Nephron progenitor cell (in vitro differentiated cells): ENCODE measurements around the gene XK.

Source experiments
- DNase-seq: peaks from one replicate; pipeline ENCODE4 v3.0.0; 2021
- H3K27ac Mint-ChIP-seq: 2 replicates; pipeline ENCODE4 v1.8.0; 2021; ENCODE audit warnings: mild to moderate bottlenecking, moderate library complexity, mixed read lengths
- H3K27me3 Mint-ChIP-seq: 2 replicates; pipeline ENCODE4 v1.8.0; 2021; ENCODE audit warnings: mild to moderate bottlenecking, low read depth, mixed read lengths; ENCODE audit not compliant: poor library complexity
- H3K36me3 Mint-ChIP-seq: 2 replicates; pipeline ENCODE4 v1.8.0; 2021; ENCODE audit warnings: low read depth, mixed read lengths
- H3K4me1 Mint-ChIP-seq: 2 replicates; pipeline ENCODE4 v1.8.0; 2021; ENCODE audit warnings: mixed read lengths
- H3K4me3 Mint-ChIP-seq: 2 replicates; pipeline ENCODE4 v1.8.0; 2021; ENCODE audit warnings: mild to moderate bottlenecking, moderate library complexity, mixed read lengths
- H3K9me3 Mint-ChIP-seq: 2 replicates; pipeline ENCODE4 v1.8.0; 2021; ENCODE audit warnings: mild to moderate bottlenecking, moderate library complexity, mixed read lengths
- TF ChIP-seq, protein P1 (sequence below): fragments of 200-600 bp; sonication (generic); IDR thresholded peaks from 2 replicates; pipeline ENCODE4 v1.5.0; 2021; ENCODE audit warnings: antibody characterized with exemption

The XK gene

DNA sequence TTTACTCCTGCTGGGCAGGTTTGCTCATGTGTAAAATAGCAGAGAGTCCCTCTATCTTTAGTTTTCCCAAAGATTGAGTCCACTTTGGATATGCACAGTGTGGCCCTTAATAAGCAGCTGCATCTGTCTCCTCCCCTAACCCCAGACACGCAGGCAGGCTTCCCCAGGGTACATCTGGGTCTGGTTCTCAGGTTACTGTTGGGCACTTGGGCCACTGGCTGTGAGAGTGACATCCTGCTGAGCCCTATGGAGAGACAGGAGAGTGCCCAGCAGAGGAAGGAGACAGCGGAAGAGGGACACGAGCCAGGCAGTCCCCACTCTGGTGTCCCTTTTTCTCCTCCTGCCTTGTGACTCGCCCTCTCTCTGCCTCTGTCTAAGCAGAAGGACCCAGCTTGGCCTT lies 16.0 kb downstream of the XK start:
- Mint-ChIP-seq H3K4me3 (no peak overlapping the region), H3K27me3 (peaks cover 3% of the 10 kb centered on the region), H3K4me1 (peaks cover 9% of the 10 kb centered on the region), H3K36me3 (no peaks in the 10 kb centered on the region), H3K9me3 (peaks cover 20% of the 10 kb centered on the region), H3K27ac (peak overlapping the region; percentile 79)
- DNase-seq, result peak; percentile 22
- TF ChIP-seq, protein P1, sequence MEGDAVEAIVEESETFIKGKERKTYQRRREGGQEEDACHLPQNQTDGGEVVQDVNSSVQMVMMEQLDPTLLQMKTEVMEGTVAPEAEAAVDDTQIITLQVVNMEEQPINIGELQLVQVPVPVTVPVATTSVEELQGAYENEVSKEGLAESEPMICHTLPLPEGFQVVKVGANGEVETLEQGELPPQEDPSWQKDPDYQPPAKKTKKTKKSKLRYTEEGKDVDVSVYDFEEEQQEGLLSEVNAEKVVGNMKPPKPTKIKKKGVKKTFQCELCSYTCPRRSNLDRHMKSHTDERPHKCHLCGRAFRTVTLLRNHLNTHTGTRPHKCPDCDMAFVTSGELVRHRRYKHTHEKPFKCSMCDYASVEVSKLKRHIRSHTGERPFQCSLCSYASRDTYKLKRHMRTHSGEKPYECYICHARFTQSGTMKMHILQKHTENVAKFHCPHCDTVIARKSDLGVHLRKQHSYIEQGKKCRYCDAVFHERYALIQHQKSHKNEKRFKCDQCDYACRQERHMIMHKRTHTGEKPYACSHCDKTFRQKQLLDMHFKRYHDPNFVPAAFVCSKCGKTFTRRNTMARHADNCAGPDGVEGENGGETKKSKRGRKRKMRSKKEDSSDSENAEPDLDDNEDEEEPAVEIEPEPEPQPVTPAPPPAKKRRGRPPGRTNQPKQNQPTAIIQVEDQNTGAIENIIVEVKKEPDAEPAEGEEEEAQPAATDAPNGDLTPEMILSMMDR, result no peak

DNA sequence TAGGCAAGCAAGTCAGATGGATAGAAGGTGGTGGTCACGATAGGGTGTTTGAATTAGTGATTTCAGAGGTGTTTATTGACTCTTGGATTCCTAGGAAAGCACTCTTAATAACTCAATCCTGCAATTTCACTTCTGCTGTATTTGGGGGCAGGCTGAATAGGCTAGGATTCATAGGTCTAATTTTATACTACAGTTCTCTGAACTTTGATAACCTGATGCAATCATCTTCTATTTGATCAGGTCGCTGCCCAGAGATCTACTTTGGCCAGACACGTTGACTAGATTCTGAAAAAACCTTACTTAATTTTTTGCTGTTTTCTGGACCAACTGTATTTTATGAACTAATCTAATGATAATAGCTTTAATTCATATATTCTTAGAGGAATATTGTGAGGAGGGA lies 26.4 kb downstream of the XK start:
- no peaks in the 10 kb centered on the region for H3K4me1 Mint-ChIP-seq
- peaks cover 26% of the 10 kb centered on the region for H3K9me3 Mint-ChIP-seq
- H3K27me3 Mint-ChIP-seq, result no peaks in the 10 kb centered on the region
- no peak for DNase-seq
- TF ChIP-seq, protein P1, result no peak
- no peak overlapping the region for H3K4me3 Mint-ChIP-seq
- H3K36me3 Mint-ChIP-seq, result peaks cover 8% of the 10 kb centered on the region
- no peak overlapping the region for H3K27ac Mint-ChIP-seq

DNA sequence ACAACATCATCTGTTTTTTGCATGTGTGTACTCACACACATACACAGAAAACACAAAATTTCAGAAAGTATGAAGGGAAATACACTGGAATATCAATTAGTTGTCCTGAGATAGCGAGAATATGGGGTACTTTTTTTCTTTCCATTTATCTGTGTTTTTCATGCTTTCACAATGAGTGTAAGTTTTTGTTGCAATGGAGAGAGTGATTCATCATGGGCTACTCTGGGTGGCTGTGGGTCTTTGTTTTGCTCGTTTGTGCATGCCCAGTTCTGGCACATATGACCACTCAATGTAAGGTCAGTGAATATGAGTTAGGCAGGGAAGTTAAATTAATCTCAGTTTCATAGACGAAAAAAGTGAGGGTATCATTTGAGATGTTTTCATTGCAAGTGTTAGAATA lies 26.9 kb downstream of the XK start:
- H3K27ac Mint-ChIP-seq, result no peak overlapping the region
- no peak for DNase-seq
- H3K9me3 Mint-ChIP-seq, result peaks cover 26% of the 10 kb centered on the region
- H3K4me3 Mint-ChIP-seq, result no peak overlapping the region
- peaks cover 8% of the 10 kb centered on the region for H3K36me3 Mint-ChIP-seq
- no peaks in the 10 kb centered on the region for H3K4me1 Mint-ChIP-seq
- no peaks in the 10 kb centered on the region for H3K27me3 Mint-ChIP-seq
- TF ChIP-seq, protein P1, result no peak

DNA sequence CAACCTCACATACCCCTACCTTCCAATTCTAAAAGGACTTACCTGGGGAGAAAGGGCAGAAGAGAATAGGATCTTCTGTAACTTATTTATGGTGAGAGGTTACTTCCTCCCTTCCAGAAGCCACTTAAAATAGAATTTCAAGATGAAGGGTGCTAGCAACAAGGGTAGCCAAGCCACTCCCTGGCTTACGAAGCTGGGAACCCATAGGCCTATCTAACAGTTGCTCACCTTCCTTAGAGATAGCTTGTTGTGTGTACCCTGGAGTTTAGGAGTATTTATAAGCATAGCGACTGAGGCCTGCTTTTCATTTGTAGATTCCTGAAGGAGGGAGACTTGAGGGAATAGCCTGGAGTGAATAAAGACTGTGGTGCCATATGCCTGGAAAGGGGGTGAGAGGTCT lies 28.9 kb downstream of the XK start:
- Mint-ChIP-seq H3K9me3 (peaks cover 18% of the 10 kb centered on the region), H3K27ac (no peak overlapping the region)

DNA sequence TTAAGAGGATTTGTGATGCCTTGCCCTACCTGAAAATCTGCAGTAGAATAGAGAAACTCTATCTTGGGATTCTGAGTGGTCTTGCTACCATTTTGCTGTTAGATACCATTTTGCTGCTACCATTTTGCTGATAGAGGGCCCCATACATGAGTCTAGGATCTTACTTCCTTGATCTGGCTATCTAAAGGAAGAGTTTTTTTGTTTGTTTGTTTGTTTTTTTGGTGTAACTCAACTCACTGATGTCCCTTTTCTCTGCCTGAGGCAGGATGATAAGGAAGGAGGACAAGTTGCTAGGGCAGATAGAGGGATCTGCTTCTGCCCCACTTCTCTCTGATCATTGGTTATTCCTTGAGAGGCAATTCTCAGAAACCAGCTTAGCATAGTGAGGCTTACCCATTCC lies 31.0 kb downstream of the XK start:
- H3K4me1 Mint-ChIP-seq, result no peaks in the 10 kb centered on the region
- no peak overlapping the region for H3K4me3 Mint-ChIP-seq
- TF ChIP-seq, protein P1, result no peak
- H3K36me3 Mint-ChIP-seq, result no peaks in the 10 kb centered on the region
- no peak for DNase-seq
- H3K27me3 Mint-ChIP-seq, result no peaks in the 10 kb centered on the region
- peaks cover 17% of the 10 kb centered on the region for H3K9me3 Mint-ChIP-seq
- no peak overlapping the region for H3K27ac Mint-ChIP-seq

More for the DNA sequence above, 28.9 kb downstream of the XK start:
- TF ChIP-seq, protein P1, result no peak
- no peak for DNase-seq
- Mint-ChIP-seq H3K36me3 (no peaks in the 10 kb centered on the region), H3K4me1 (no peaks in the 10 kb centered on the region), H3K4me3 (no peak overlapping the region), H3K27me3 (no peaks in the 10 kb centered on the region)

DNA sequence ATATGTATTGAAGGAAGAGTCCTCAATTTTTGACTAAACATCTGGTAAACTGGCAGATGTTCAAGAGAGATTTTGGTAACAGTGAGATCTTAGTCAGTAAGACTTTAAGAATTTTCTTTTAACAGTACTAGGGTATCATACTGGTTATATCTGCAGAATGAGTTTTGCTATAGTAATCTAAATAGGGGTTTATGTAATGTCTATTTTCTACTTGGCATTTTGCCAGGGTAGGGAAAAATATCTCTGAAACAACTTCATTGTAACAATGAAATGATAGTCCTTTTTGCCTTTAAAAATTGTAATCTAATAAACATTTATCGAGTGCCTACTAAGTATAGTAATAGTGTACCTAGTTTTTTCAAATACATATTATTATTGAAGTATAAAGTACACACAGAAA lies 32.1 kb downstream of the XK start:
- Mint-ChIP-seq H3K27me3 (no peaks in the 10 kb centered on the region), H3K4me3 (no peak overlapping the region), H3K36me3 (no peaks in the 10 kb centered on the region), H3K27ac (no peak overlapping the region), H3K4me1 (no peaks in the 10 kb centered on the region), H3K9me3 (peaks cover 21% of the 10 kb centered on the region)
- DNase-seq, result no peak
- TF ChIP-seq, protein P1, result no peak
